ENCODE results near the gene ACD. TPM values are rescaled to one million over a fixed set of nuclear protein-coding genes. Genes with fewer than 3 reads are reported as not detected.

Gene ACD
- total RNA-seq, 1 experiment from 2014 or later = 34.1 TPM

DNA sequence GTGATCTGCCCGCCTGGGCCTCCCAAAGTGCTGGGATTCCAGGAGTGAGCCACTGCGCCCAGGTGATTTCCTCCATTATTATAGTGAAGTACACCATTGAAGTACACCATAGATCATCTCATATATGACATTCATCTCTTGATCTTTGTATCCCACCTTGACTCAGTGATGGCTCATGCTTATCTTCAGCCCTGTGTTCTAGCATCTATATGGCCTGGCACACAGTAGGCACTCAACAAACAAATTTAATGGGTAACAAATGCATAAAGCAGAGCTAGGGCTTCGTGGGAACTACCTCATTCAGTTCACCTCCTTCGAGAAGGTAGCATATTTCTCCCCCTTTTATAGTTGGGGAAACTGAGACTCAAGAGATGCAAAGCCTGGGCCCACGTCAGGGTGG lies 5.5 kb upstream of the ACD start:
- WGBS (ENCODE audit: extremely low coverage, insufficient read length, low lambda C conversion rate) = no CpG with 5 or more reads among the region's 5 CpGs

More for the DNA sequence above, 5.5 kb upstream of the ACD start:
- Histone ChIP-seq H3K23me2 (ENCODE audit: insufficient read length, low read depth, low read length, poor library complexity, severe bottlenecking) (peaks cover 10% of the 10 kb centered on the region), H2AK5ac (ENCODE audit: insufficient read length, low read length) (no peak overlapping the region), H4K20me1 (ENCODE audit: control insufficient read depth, insufficient read depth, insufficient read length) (no peaks in the 10 kb centered on the region), H3K27ac (ENCODE audit: insufficient read length, low read depth, low read length) (no peak overlapping the region), H4K5ac (ENCODE audit: insufficient read length, low read depth, low read length) (no peak overlapping the region), H3K9ac (ENCODE audit: extremely low read depth, insufficient read length, low read length) (no peak overlapping the region), H3K14ac (ENCODE audit: insufficient read depth, low read length) (no peak overlapping the region), H2BK20ac (ENCODE audit: low read depth, low read length, poor library complexity, severe bottlenecking) (no peak overlapping the region), H3K79me1 (ENCODE audit: insufficient read depth, low read depth, low read length, poor library complexity, severe bottlenecking) (no peaks in the 10 kb centered on the region), H3K4me2 (ENCODE audit: insufficient read depth, insufficient read length, low read length) (peak overlapping the region; percentile 56), H3K79me2 (ENCODE audit: insufficient read depth, low read length) (no peaks in the 10 kb centered on the region), H2BK12ac (ENCODE audit: insufficient read length, low read depth, low read length) (no peak overlapping the region), H2BK120ac (ENCODE audit: low read depth, low read length, poor library complexity, severe bottlenecking) (no peak overlapping the region), H3K4me1 (ENCODE audit: insufficient read depth, low read length) (no peaks in the 10 kb centered on the region), H3K56ac (ENCODE audit: insufficient read length, low read depth, low read length) (no peak overlapping the region), H3K9me3 (ENCODE audit: control insufficient read depth, low read depth, low read length) (no peaks in the 10 kb centered on the region), H4K8ac (replicated peaks; ENCODE audit: insufficient read length, low read depth, low read length) (no peak overlapping the region), H2AFZ (ENCODE audit: low read length) (no peak overlapping the region), H3K4ac (ENCODE audit: low read depth, low read length) (no peak overlapping the region), H2BK15ac (ENCODE audit: low read depth, low read length) (no peak overlapping the region), H2BK5ac (ENCODE audit: insufficient read length, low read length) (no peak overlapping the region), H3K23ac (ENCODE audit: insufficient read length, low read depth, low read length) (no peak overlapping the region), H3T11ph (ENCODE audit: low read length) (no peak overlapping the region), H4K91ac (ENCODE audit: insufficient read length, low read depth, low read length) (no peak overlapping the region), H3K27me3 (ENCODE audit: insufficient read depth, low read length) (no peaks in the 10 kb centered on the region), H3K18ac (ENCODE audit: insufficient read length, low read depth, low read length) (no peak overlapping the region)
- TF ChIP-seq, protein P1, sequence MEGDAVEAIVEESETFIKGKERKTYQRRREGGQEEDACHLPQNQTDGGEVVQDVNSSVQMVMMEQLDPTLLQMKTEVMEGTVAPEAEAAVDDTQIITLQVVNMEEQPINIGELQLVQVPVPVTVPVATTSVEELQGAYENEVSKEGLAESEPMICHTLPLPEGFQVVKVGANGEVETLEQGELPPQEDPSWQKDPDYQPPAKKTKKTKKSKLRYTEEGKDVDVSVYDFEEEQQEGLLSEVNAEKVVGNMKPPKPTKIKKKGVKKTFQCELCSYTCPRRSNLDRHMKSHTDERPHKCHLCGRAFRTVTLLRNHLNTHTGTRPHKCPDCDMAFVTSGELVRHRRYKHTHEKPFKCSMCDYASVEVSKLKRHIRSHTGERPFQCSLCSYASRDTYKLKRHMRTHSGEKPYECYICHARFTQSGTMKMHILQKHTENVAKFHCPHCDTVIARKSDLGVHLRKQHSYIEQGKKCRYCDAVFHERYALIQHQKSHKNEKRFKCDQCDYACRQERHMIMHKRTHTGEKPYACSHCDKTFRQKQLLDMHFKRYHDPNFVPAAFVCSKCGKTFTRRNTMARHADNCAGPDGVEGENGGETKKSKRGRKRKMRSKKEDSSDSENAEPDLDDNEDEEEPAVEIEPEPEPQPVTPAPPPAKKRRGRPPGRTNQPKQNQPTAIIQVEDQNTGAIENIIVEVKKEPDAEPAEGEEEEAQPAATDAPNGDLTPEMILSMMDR (conservative IDR thresholded peaks at IDR 0.05) = no peak
- H3K9me3 Mint-ChIP-seq = no peaks in the 10 kb centered on the region
- peaks cover 9 to 30% of the 10 kb centered on the region in 2 experiments; a peak in 3 of 4 replicates for H3K4me1 Mint-ChIP-seq
- peaks cover 3 to 11% (median 8%) of the 10 kb centered on the region in 3 experiments; a peak in 5 of 7 replicates for H3K36me3 Mint-ChIP-seq (ENCODE audit: insufficient read depth in 1 of 3, low read depth in 3 of 3)
- no peak for DNase-seq
- no peak overlapping the region for H3K27ac Mint-ChIP-seq
- H3K4me3 Mint-ChIP-seq = peak overlapping the region; percentile 62 to 80
- peaks cover 4% of the 10 kb centered on the region for H3K27me3 Mint-ChIP-seq (ENCODE audit: low read depth)

All from H9 (cell line).